Measurements from ENCODE around the gene CRISPLD2.

Gene CRISPLD2

GRCh38 chr16:84957792-84958191 lies 138.0 kb downstream of the CRISPLD2 start:
- DNase-seq (ENCODE audit: low spot score) = no peak
